ENCODE results near the gene FCGR2B.
A peak's percentile ranks its signal among the peaks of the same experiment; 100 is the strongest.
"Not testable (repeated sequence)": the region's sequence is repeated elsewhere in the genome, so short reads cannot be mapped to it uniquely, and the experiment has no call there.

The FCGR2B gene

DNA sequence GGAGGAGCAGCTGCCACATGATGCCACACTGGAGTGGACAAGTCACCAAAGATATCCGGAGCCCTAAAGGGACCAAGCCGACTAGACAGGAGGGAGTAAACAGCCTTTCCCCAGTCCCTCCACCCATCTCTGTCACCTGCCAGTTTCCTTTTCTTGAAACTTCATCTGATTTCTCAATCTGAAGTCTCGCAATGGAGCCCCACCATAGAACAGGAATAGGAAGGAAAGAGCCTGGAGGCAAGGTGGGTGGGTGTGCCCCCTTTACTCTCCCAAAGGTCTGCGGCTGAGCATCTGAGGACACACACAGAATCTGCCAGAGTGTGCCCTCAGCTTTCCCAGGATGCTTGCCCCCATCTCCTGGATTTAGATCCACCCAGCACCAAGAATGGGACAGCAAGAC, 31.9 kb upstream of the FCGR2B start, which contains the start of gene FCGR3B:
Gene FCGR3B, minus strand, starts transcription at position 101 of the 400 bp plus-strand sequence. Its CDS starts 82 bp downstream, at position 19.
- Histone ChIP-seq H3K27me3 (replicated peaks; ENCODE audit: control insufficient read depth, insufficient read depth, low read length) (no peaks in the 10 kb centered on the region), H3K36me3 (ENCODE audit: control insufficient read depth, insufficient read depth, low read length) (no peaks in the 10 kb centered on the region), H3K4me3 (replicated peaks; ENCODE audit: low read depth, low read length) (no peak within 1 kb of the TSS)
- no peak for DNase-seq (ENCODE audit: extremely low read depth, insufficient read length)
- TF ChIP-seq CTCF (IDR thresholded peaks at IDR 0.05; ENCODE audit: insufficient read depth, low read length, poor library complexity, severe bottlenecking) = no peak

DNA sequence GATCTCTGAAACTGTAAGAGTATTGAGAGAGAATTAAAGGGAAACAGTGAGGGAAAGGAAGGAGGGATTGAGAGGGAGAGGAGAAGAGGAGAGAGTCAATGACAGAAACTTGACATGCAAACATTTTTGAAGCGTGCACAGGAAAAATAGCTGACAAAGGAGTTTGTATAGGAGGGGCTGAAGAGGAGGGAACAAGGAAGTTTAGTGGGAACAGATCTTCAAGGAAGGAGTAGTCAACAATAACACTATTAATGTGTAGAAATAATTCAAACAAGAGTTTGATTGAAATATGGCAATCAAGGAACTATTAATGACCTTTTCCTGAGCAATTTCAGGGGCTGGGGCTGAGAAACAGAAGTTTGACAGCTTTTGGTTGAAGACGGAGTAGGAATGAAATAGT, 27.9 kb upstream of the FCGR2B start:
- H3K4me3 ChIP-seq (replicated peaks; ENCODE audit: low read depth, low read length); H3K27me3 ChIP-seq (replicated peaks; ENCODE audit: control insufficient read depth, insufficient read depth, low read length); H3K36me3 ChIP-seq (ENCODE audit: control insufficient read depth, insufficient read depth, low read length); DNase-seq (ENCODE audit: extremely low read depth, insufficient read length): not testable (repeated sequence)

DNA sequence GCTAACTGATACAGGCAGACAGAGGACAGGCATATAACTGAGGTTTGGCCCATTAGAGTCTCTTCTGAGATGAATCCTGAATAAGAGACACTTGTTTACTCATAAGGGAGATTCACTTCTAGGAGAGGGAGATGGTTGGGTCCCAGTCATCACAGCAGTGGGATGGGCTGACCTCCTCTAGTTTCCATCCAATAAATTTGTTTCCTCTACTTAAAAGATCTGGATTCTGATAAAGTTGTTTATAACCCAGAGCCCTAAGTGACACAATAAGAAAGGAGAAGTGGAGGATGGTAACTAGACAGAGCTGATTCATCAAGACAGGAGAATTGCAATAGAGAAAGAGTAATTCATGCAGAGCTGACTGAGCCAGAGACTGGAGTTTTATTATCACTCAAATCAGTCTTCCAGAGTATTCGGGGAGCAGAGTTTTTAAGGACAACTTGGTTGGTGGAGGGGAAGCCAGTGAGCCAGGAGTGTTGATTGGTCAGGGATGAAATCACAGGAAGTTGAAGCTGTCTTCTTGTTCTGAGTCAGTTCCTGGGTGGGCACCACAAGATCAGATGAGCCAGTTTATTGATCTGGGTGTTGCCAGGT, 26.7 kb upstream of the FCGR2B start:
- H3K36me3 ChIP-seq (ENCODE audit: control insufficient read depth, insufficient read depth, low read length); H3K27me3 ChIP-seq (replicated peaks; ENCODE audit: control insufficient read depth, insufficient read depth, low read length); H3K4me3 ChIP-seq (replicated peaks; ENCODE audit: low read depth, low read length); DNase-seq (ENCODE audit: extremely low read depth, insufficient read length): not testable (repeated sequence)

GRCh38 chr1:161636976-161637375, 26.0 kb upstream of the FCGR2B start:
- not testable (repeated sequence) for H3K27me3 ChIP-seq (replicated peaks; ENCODE audit: control insufficient read depth, insufficient read depth, low read length); H3K4me3 ChIP-seq (replicated peaks; ENCODE audit: low read depth, low read length); H3K36me3 ChIP-seq (ENCODE audit: control insufficient read depth, insufficient read depth, low read length); DNase-seq (ENCODE audit: extremely low read depth, insufficient read length)

- not testable (repeated sequence) for H3K4me3 ChIP-seq (replicated peaks; ENCODE audit: low read depth, low read length); DNase-seq (ENCODE audit: extremely low read depth, insufficient read length); H3K36me3 ChIP-seq (ENCODE audit: control insufficient read depth, insufficient read depth, low read length); H3K27me3 ChIP-seq (replicated peaks; ENCODE audit: control insufficient read depth, insufficient read depth, low read length)
These were observed 24.5 kb upstream of the FCGR2B start for GRCh38 chr1:161638251-161638993.

DNA sequence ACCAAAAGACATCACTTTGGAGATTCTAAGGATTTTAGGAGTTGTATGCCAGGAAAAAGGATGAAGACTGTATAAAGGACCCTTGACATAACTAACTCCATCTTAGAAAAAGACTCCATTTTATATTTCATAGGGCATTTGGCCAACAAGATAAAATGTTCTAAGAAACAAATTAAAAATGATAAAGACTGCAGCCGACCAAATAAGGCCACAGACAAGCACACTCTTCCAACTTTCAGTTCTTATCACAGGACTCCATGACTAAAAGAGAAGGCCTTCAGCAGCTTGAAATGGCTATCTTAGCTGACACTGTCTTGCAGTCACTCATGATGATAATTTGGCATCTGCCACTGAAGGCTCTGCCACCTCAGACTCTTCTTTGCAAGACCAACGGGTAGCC, 23.7 kb upstream of the FCGR2B start:
- not testable (repeated sequence) for DNase-seq (ENCODE audit: extremely low read depth, insufficient read length); H3K36me3 ChIP-seq (ENCODE audit: control insufficient read depth, insufficient read depth, low read length); H3K27me3 ChIP-seq (replicated peaks; ENCODE audit: control insufficient read depth, insufficient read depth, low read length); H3K4me3 ChIP-seq (replicated peaks; ENCODE audit: low read depth, low read length)

DNA sequence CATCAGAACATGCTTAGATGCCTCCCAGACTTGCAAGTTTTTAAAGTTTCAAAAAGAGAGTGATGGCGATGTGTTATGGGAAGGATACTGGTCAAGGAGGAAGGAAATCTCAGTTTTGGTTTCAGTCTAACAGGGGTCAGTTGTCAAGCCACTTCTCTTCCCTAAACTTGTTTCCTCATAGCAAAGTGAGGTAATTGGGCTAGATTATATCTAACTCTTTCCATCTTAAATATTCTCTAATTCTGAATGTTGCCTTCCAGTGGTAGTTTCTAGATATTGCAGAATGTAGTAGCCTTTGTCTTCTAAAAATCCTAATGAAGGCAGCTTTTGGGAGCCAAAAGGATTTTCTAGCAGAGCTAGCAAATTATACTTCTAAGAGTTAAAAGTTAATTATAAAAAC, 20.2 kb upstream of the FCGR2B start:
- not testable (repeated sequence) for H3K4me3 ChIP-seq (replicated peaks; ENCODE audit: low read depth, low read length); H3K27me3 ChIP-seq (replicated peaks; ENCODE audit: control insufficient read depth, insufficient read depth, low read length); H3K36me3 ChIP-seq (ENCODE audit: control insufficient read depth, insufficient read depth, low read length)
- peak; percentile 39 for DNase-seq (ENCODE audit: extremely low read depth, insufficient read length)

- not testable (repeated sequence) for DNase-seq (ENCODE audit: extremely low read depth, insufficient read length); H3K36me3 ChIP-seq (ENCODE audit: control insufficient read depth, insufficient read depth, low read length); H3K4me3 ChIP-seq (replicated peaks; ENCODE audit: low read depth, low read length); H3K27me3 ChIP-seq (replicated peaks; ENCODE audit: control insufficient read depth, insufficient read depth, low read length)
These were observed 19.3 kb upstream of the FCGR2B start for GRCh38 chr1:161643481-161644208.

- not testable (repeated sequence) for H3K36me3 ChIP-seq (ENCODE audit: control insufficient read depth, insufficient read depth, low read length); DNase-seq (ENCODE audit: extremely low read depth, insufficient read length); H3K4me3 ChIP-seq (replicated peaks; ENCODE audit: low read depth, low read length); H3K27me3 ChIP-seq (replicated peaks; ENCODE audit: control insufficient read depth, insufficient read depth, low read length)
These were observed 18.1 kb upstream of the FCGR2B start for GRCh38 chr1:161644855-161645254.

Measured in GM06990 (cell line).